GM12878 (cell line): ENCODE data around the gene HMGN3. TPM values are rescaled to one million over a fixed set of nuclear protein-coding genes. Genes with fewer than 3 reads are reported as not detected.

Experiments
- ATAC-seq: fragments of 200-7000 bp; cut with Tn5 transposase; 3 replicates; pipeline ENCODE4 v1.9.1; 2020; ENCODE audit warnings: mild to moderate bottlenecking, moderate library complexity
- BruUV-seq: library from RNA; stranded (reverse); fragments of 400-500 nt; replicated peaks from 2 replicates; lab custom pipeline; 2021; lab: Mats Ljungman, UMichigan
- CTCF ChIA-PET: fragments of 300-600 bp; sonication (Branson Sonifier 250); formaldehyde crosslinking; extraction: SDS; loops from one replicate; lab custom pipeline; 2021; ENCODE audit warnings: inconsistent platforms; lab: Yijun Ruan, JAX
- POLR2A ChIA-PET: fragments of 350-600 bp; formaldehyde crosslinking; extraction: SDS; loops from one replicate; lab custom pipeline; 2021; ENCODE audit warnings: inconsistent platforms; lab: Charles Lee
- RAD21 ChIA-PET: fragments of 300-600 bp; sonication (Branson Sonifier 250); formaldehyde crosslinking; loops from one replicate; lab custom pipeline; 2023; ENCODE audit warnings: antibody characterized with exemption; ENCODE audit not compliant: unreplicated experiment; lab: Charles Lee
- SMC1A ChIA-PET: fragments of 300-600 bp; sonication (Branson Sonifier 250); formaldehyde crosslinking; loops from one replicate; lab custom pipeline; 2023; ENCODE audit not compliant: unreplicated experiment, uncharacterized antibody; lab: Charles Lee
- DNase-seq: peaks from one replicate; pipeline ENCODE4 v3.0.0-alpha.2; 2011; ENCODE audit warnings: low read depth, low spot score
- FAIRE-seq: peaks from 3 replicates; lab custom pipeline; 2011; peaks lifted over from hg19 to GRCh38; lab: Jason Lieb, UNC
- H2AFZ ChIP-seq: 2 replicates; pipeline ENCODE4 v1.6.0; 2011; ENCODE audit warnings: low read depth, low read length, control low read depth; ENCODE audit not compliant: control insufficient read depth
- H3K27ac ChIP-seq: 2 replicates; pipeline ENCODE4 v1.5.1; 2011; ENCODE audit warnings: control low read depth; ENCODE audit not compliant: control insufficient read depth, insufficient read depth
- H3K27me3 ChIP-seq, 2 experiments: replicated peaks in 1 of 2; 2 replicates each; pipeline versions ENCODE4 v1.6.0 to v1.6.1; 2011; ENCODE audit warnings: low read length in 1 of 2; ENCODE audit not compliant: control insufficient read depth in 2 of 2, insufficient read depth in 2 of 2
- H3K36me3 ChIP-seq, 2 experiments: 2 replicates each; pipeline ENCODE4 v1.5.1; 2011; ENCODE audit warnings: low read length in 1 of 2; ENCODE audit not compliant: control insufficient read depth in 2 of 2, insufficient read depth in 2 of 2
- H3K4me1 ChIP-seq: 2 replicates; pipeline ENCODE4 v1.6.1; 2011; ENCODE audit warnings: mild to moderate bottlenecking, low read length, moderate library complexity, mixed read lengths; ENCODE audit not compliant: control insufficient read depth, insufficient read depth
- H3K4me2 ChIP-seq: 2 replicates; pipeline ENCODE4 v1.6.0; 2011; ENCODE audit warnings: control low read depth; ENCODE audit not compliant: control insufficient read depth, insufficient read depth
- H3K4me3 ChIP-seq: fragments of 200-600 bp; sonication (generic); 2 replicates; pipeline ENCODE4 v1.5.1; 2016
- H3K79me2 ChIP-seq: 2 replicates; pipeline ENCODE4 v1.6.0; 2011; ENCODE audit warnings: low read length; ENCODE audit not compliant: control insufficient read depth, insufficient read depth
- H3K9ac ChIP-seq: 2 replicates; pipeline ENCODE4 v1.8.0; 2011; ENCODE audit warnings: low read length, control low read depth, mixed read lengths; ENCODE audit not compliant: control insufficient read depth, insufficient read depth
- H3K9me3 ChIP-seq: replicated peaks from 3 replicates; pipeline ENCODE4 v1.5.1; 2011; ENCODE audit warnings: mild to moderate bottlenecking, low read length; ENCODE audit not compliant: control insufficient read depth, insufficient read depth
- H4K20me1 ChIP-seq: 2 replicates; pipeline ENCODE4 v1.6.0; 2011; ENCODE audit not compliant: control insufficient read depth, insufficient read depth
- BMI1 ChIP-seq: fragments of 450-650 bp; IDR thresholded peaks from 2 replicates; pipeline ENCODE4 v1.6.1; 2016; ENCODE audit warnings: mild to moderate bottlenecking, moderate library complexity, borderline replicate concordance
- CREB1 ChIP-seq: IDR thresholded peaks from 2 replicates; pipeline ENCODE4 v1.6.1; 2012; ENCODE audit warnings: low read depth, mild to moderate bottlenecking, inconsistent platforms
- DPF2 ChIP-seq: fragments of 450-650 bp; IDR thresholded peaks from 2 replicates; pipeline ENCODE4 v1.6.1; 2017; ENCODE audit warnings: mild to moderate bottlenecking
- EED ChIP-seq: sonication (generic); IDR thresholded peaks from 2 replicates; pipeline ENCODE4 v1.6.1; 2016; ENCODE audit warnings: antibody characterized with exemption, low read depth
- ETV6 ChIP-seq, 2 experiments: fragments of 450-650 bp in 1 of 2; IDR thresholded peaks in 1 of 2; conservative IDR thresholded peaks in 1 of 2; 2 replicates each; pipeline ENCODE4 v1.6.1; 2014; ENCODE audit warnings: antibody characterized with exemption in 1 of 2, borderline replicate concordance in 1 of 2, low read depth in 1 of 2, mild to moderate bottlenecking in 1 of 2, moderate library complexity in 1 of 2
- HDAC2 ChIP-seq: fragments of 200-600 bp; sonication (generic); IDR thresholded peaks from 2 replicates; pipeline ENCODE4 v1.6.1; 2017
- IKZF2 ChIP-seq, 2 experiments: fragments of 450-650 bp; IDR thresholded peaks; 2 replicates each; pipeline ENCODE4 v1.6.1; 2017; ENCODE audit warnings: mild to moderate bottlenecking in 2 of 2, moderate library complexity in 2 of 2
- JUNB ChIP-seq: IDR thresholded peaks from 2 replicates; pipeline ENCODE4 v1.6.1; 2016; ENCODE audit warnings: antibody characterized with exemption, mild to moderate bottlenecking
- RELA ChIP-seq: fragments of 450-650 bp; IDR thresholded peaks from 2 replicates; pipeline ENCODE4 v1.8.0; 2014; ENCODE audit warnings: borderline replicate concordance; ENCODE audit not compliant: partially characterized antibody
- SIX5 ChIP-seq: IDR thresholded peaks from 2 replicates; pipeline ENCODE4 v1.6.1; 2011; ENCODE audit warnings: mild to moderate bottlenecking, low read depth, low read length, moderate library complexity; ENCODE audit not compliant: severe bottlenecking
- TAF1 ChIP-seq: IDR thresholded peaks from 2 replicates; pipeline ENCODE4 v1.6.1; 2011; ENCODE audit warnings: mild to moderate bottlenecking, low read depth, low read length, borderline replicate concordance
- ZBED1 ChIP-seq: IDR thresholded peaks from 2 replicates; pipeline ENCODE4 v1.6.1; 2016; ENCODE audit warnings: borderline replicate concordance
- ZNF24 ChIP-seq: fragments of 450-650 bp; IDR thresholded peaks from 2 replicates; pipeline ENCODE4 v1.6.1; 2017; ENCODE audit warnings: antibody characterized with exemption, mild to moderate bottlenecking
- ZNF274 ChIP-seq: IDR thresholded peaks from one replicate; pipeline ENCODE4 v1.8.0; 2011; ENCODE audit not compliant: insufficient read length, insufficient read depth
- WGBS: methylation state at CpG from one replicate; pipeline ENCODE4 v1.1.6; 2016; ENCODE audit warnings: low lambda C conversion rate; ENCODE audit not compliant: insufficient replicate concordance, insufficient coverage; ENCODE audit errors: missing lambda C conversion rate; 5-methylcytosine and 5-hydroxymethylcytosine counted together
- in situ Hi-C: fragments of 300-500 bp; cut with MboI; formaldehyde crosslinking; loops from 9 replicates; pipeline ENCODE4 v1.14.3; 2018; ENCODE audit warnings: mixed read lengths
- intact Hi-C: fragments of 100-400 bp; cut with micrococcal nuclease; formaldehyde crosslinking; loops from one replicate; pipeline ENCODE4 v1.14.2; 2022; ENCODE audit not compliant: unreplicated experiment
- polyA plus RNA-seq, 11 experiments: library from polyadenylated mRNA; depleted of rRNA in 4 of 11; unstranded in 6 of 11; stranded (reverse) in 5 of 11; fragments of >200 nt; fragmentation: Nextera tagmentation in 4 of 11; fragmentation: Illumina TruSeq in 1 of 11; extraction: Ambion mirVana in 4 of 11; extraction: Trizol in 1 of 11; gene quantifications; 1 replicate in 1 of 11; 2 replicates in 10 of 11; pipeline versions ENCODE4 v1.2.1 to v1.2.3, GENCODE V29; 2011 to 2016; ENCODE audit warnings: inconsistent platforms in 2 of 11, missing spikeins in 2 of 11, low read depth in 1 of 11
- total RNA-seq, 4 experiments: library from RNA; depleted of rRNA in 3 of 4; stranded (reverse); fragments of >200 nt in 3 of 4; fragmentation: Illumina TruSeq in 1 of 4; extraction: Trizol in 1 of 4; gene quantifications; 2 replicates each; pipeline versions ENCODE4 v1.2.1 to v1.2.3, GENCODE V29; 2013 to 2021
- TF ChIP-seq, protein P1 (sequence below): fragments of 450-650 bp; IDR thresholded peaks from 2 replicates; pipeline ENCODE4 v1.6.1; 2018; ENCODE audit warnings: mild to moderate bottlenecking, low read depth, moderate library complexity; ENCODE audit not compliant: partially characterized antibody

The HMGN3 gene
- total and polyA plus RNA-seq, 10 of the 15 experiments (the other 5 are each of a cell fraction or from before 2014, with no cell fraction given): 115 to 496 (median 262) TPM

DNA sequence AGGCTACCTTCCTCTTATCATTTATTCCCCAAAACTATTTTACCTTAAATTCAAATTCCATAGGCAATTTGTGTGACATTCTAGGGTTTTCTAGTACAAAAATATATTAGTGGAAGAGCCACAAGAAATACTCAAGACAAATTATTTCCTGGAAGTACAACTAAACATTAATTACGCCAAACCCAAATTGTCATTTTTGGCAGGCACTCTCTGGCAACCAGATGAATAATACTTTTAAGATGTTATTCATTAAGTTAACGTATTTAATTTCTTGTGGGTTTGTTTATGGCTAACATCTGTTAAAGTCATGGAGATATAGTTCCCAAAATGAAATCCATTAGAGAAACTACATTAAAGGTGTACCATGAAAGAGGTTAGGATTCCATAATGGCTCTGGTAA lies 40.5 kb downstream of the HMGN3 start:
- TF ChIP-seq HDAC2 (no peak), ETV6 (conservative IDR thresholded peaks at IDR 0.05 in 1 of 2, IDR thresholded peaks at IDR 0.05 in 1 of 2; ENCODE audit: borderline replicate concordance in 1 of 2, low read depth in 1 of 2) (no peak)
- TF ChIP-seq, all 136 proteins: peak for 0
- BruUV-seq: no TSS peak

DNA sequence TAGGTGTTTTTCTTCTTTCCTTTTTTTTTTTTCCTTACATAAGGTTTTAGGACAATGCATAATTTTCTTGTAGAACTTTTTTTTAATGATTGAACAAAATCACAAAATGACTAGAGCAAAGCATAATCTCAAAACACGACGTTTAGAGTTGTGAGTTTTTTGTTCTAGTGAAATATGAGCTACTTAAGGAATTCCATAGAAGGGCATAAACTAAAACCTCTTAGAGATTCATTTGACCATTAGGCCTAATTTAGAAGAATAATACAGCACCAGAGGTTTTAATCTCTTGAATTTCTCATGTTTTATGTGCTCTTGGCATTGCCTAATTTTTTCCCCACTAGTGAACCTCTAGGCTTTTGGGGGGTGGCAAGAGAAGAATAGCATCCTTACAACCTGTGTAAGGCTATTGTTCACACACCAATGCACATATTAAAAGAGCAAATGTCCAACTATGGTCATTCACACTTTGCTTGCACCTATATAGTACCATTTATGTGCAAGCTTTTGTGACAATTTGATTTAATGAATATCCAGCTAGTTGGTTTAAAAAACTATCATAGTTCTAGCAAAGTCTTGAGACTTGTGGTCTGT lies 44.6 kb downstream of the HMGN3 start:
- H3K4me1 ChIP-seq: no peaks in the 10 kb centered on the region
- FAIRE-seq: no peak
- H4K20me1 ChIP-seq: no peaks in the 10 kb centered on the region
- H2AFZ ChIP-seq: no peak overlapping the region
- H3K9ac ChIP-seq: no peak overlapping the region
- intact Hi-C loops: no loop called here
- no peak for ATAC-seq
- WGBS: 59% methylated on average over 2 of the region's 2 CpGs
- no peaks in the 10 kb centered on the region for H3K9me3 ChIP-seq
- no peak overlapping the region for H3K4me3 ChIP-seq
- H3K36me3 ChIP-seq: no peaks in the 10 kb centered on the region
- ChIA-PET POLR2A (no interaction called here), SMC1A (interaction anchor here (1.6 kb wide), 1 partner anchor 10 kb away, joined by 4 read pairs; no protein-coding TSS in a partner anchor), CTCF (interaction anchor here (0.9 kb wide), 1 partner anchor 38 kb away, joined by 3 read pairs; no protein-coding TSS in a partner anchor), RAD21 (no interaction called here)
- H3K27me3 ChIP-seq: no peaks in the 10 kb centered on the region
- BruUV-seq: no TSS peak
- no peak overlapping the region for H3K4me2 ChIP-seq
- in situ Hi-C loops: no loop called here
- no peaks in the 10 kb centered on the region for H3K79me2 ChIP-seq
- H3K27ac ChIP-seq: no peak overlapping the region
- no peak for DNase-seq
- TF ChIP-seq JUNB: no peak
- no peak for TF ChIP-seq SIX5
- no peak for TF ChIP-seq ZNF24
- no peak for TF ChIP-seq RELA
- TF ChIP-seq IKZF2 (IDR thresholded peaks at IDR 0.05): no peak
- TF ChIP-seq DPF2: no peak
- no peak for TF ChIP-seq BMI1
- TF ChIP-seq, protein P1, sequence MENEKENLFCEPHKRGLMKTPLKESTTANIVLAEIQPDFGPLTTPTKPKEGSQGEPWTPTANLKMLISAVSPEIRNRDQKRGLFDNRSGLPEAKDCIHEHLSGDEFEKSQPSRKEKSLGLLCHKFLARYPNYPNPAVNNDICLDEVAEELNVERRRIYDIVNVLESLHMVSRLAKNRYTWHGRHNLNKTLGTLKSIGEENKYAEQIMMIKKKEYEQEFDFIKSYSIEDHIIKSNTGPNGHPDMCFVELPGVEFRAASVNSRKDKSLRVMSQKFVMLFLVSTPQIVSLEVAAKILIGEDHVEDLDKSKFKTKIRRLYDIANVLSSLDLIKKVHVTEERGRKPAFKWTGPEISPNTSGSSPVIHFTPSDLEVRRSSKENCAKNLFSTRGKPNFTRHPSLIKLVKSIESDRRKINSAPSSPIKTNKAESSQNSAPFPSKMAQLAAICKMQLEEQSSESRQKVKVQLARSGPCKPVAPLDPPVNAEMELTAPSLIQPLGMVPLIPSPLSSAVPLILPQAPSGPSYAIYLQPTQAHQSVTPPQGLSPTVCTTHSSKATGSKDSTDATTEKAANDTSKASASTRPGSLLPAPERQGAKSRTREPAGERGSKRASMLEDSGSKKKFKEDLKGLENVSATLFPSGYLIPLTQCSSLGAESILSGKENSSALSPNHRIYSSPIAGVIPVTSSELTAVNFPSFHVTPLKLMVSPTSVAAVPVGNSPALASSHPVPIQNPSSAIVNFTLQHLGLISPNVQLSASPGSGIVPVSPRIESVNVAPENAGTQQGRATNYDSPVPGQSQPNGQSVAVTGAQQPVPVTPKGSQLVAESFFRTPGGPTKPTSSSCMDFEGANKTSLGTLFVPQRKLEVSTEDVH: no peak
- TF ChIP-seq ZBED1: no peak
- no peak for TF ChIP-seq CREB1
- TF ChIP-seq ZNF274: no peak
- no peak for TF ChIP-seq TAF1
- TF ChIP-seq EED: no peak

More for the DNA sequence above, 40.5 kb downstream of the HMGN3 start:
- RAD21 ChIA-PET: no interaction called here
- peak; percentile 35 for FAIRE-seq
- Histone ChIP-seq H3K9ac (no peak overlapping the region), H2AFZ (no peak overlapping the region), H3K27ac (no peak overlapping the region), H3K36me3 (no peaks in the 10 kb centered on the region), H3K79me2 (no peaks in the 10 kb centered on the region), H3K4me1 (no peaks in the 10 kb centered on the region), H3K27me3 (no peaks in the 10 kb centered on the region), H3K4me2 (no peak overlapping the region), H3K9me3 (no peaks in the 10 kb centered on the region), H3K4me3 (no peak overlapping the region), H4K20me1 (no peaks in the 10 kb centered on the region)
- intact Hi-C loops (no loop called here), in situ Hi-C loops (no loop called here)
- no peak for ATAC-seq
- POLR2A ChIA-PET: no interaction called here
- 96% methylated on average over 2 of the region's 2 CpGs for whole genome bisulfite sequencing
- DNase-seq: no peak
- CTCF ChIA-PET: no interaction called here
- SMC1A ChIA-PET: no interaction called here
